GF-D8 (cell line): ENCODE data around the gene NCKAP1.

ENCODE experiments used
- DNase-seq: peaks from one replicate; lab custom pipeline; 2025; lab: John Stamatoyannopoulos, UW

NCKAP1 gene

DNA sequence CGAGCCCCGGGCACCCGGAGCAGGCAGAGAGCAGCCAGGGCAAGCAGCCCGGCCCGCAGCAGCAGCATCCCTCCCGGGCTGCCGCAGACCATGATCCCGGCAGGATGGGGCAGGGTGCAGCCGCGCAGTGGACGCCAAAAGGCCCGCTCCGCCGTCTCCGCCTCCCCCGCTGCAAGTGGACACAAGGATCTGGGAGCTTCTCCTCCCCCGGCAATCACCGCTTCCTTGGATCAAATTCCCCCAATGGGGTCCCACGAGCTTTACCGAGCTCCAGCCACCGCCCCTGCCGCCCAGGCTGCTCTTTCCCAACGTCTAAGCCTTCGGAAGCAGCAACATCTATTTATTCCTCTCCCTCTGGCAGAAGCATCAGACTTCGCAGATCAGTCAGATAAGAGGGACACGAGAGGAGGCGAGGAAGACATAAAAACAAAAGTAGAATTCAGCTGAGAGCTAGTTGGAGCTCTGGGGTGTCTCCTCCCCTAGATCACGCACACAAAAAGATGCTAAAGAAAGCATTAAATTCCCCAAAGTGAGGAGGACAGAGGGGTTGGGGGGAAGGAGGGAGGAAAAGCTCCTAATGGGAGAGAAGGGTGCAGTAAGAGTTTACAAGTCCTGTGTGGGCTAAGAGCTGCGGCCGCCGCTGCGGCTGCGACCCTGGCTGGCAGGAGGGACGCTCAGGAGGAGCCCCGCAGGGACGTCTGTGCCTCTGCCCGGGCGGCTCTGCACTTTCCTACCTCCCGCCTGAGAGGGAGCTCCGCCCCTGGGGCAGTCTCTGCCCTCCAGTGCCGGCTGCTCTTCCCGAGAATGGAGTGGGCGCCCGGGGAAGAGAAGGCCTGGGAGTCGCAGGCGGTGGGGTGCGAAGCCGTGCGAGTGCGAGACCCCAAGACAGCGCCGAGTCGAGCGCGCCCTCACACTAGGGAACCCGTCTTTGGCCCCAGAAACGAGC lies 171.5 kb downstream of the NCKAP1 start, which contains the start of gene FRZB:
TSS of gene FRZB (minus strand) at position 177 of the 946 bp plus-strand sequence. CDS start at position 92, 85 bp downstream.
- DNase-seq: no peak

DNA sequence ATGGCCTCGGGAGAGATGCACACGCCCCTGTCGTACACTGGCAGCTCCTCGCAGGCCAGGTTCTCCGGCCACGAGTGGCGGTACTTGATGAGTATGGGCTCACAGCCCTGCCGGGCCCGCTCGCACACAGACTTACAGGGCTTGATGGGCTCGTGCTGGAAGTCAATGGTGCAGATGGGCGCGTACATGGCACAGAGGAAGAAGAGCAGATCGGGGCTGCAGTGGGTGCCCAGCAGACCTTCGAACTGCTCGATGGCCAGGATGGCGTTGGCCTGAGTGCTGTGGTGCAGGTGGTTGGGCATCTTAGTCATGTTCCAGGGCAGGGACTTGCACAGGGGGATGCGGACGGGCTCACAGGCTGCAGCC lies 172.2 kb downstream of the NCKAP1 start:
- no peak for DNase-seq

DNA sequence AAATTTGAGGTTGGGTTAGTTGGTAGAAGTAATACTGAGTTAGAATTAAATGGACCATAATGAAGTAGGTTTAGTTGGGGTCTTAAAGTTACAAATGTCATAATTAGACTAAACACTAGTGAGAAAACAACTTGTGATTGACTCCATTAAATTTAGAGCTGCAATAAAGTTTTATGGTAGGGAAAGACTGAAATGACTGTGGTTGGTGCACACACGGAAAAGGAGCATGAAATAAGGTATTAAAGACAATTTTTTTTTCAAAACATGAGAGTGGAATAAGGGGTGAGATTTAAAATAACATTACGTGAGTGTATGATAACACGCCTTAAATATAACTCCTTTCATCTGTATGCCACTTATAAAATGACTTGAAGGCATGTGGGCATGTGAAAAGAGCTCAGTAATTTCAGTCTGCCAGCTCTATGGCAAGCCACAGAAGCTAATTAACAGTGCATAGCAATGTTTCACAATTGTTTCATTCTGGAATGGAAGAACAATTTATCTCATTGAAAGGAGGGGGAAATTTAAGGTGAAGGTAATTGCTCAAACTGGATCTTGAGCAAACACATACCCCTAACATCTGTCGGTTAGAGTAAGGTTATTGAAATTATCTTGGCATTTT lies 173.2 kb downstream of the NCKAP1 start:
- DNase-seq: no peak

DNA sequence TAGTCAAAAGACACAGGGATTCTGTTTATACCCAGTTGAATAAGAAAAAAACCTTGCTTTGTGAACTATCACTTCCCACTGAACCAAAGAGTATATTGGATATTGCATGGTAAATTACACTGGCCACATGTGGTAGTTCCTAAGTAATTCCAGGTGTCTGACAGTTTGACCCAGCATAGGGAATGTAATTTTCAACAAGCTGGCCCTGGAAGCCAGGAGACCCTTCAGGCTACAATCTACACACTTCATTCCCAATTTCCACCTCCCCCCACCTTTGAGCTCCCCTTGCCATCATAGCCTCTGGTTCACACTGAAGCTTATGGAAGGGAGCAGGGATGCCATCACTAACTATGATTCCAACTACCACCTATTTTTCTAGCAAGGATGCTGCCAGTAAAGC lies 174.6 kb downstream of the NCKAP1 start:
- no peak for DNase-seq

DNA sequence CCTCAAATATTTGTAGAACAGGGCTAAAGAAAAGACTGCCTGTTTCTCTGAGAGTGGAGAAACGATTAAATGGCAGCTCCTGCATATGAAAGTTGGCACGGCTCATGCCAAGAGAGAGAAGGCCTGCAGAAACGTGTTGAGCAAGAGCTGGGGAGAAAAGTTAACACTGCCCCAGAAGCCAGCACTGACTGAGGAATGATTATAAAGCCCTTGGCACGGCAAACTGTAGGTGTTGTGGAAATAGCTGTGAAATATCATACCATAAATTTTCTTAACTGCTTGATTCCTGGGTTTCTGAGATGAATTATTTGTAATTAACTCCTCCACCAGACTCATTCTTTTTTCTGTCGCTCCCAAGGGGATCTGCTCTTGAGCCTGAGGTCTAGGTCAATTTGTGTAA lies 176.2 kb downstream of the NCKAP1 start:
- no peak for DNase-seq

DNA sequence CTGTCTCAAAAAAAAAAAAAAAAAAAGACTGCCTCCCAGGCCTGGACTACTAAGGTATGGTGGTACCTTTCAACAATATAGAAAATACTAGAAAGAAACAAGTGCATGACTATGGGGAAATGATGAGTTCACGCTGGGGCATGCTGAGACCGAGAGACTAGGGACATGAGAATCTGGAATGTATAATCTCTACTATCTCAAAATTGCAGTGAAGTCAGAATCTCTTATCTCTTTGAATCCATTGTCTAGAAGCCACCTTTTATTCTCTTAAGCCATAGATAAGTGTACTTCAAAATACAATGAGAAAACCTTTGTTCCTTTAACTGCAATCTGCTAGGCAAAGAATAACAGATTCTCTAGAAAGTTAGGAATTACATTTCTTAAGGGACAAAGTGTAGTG lies 177.4 kb downstream of the NCKAP1 start:
- no peak for DNase-seq
